GM10248 (cell line): ENCODE data around the gene BZW1.

ENCODE experiments used
- CTCF ChIA-PET: fragments of 300-600 bp; sonication (Branson Sonifier 250); formaldehyde crosslinking; extraction: SDS; loops from one replicate; lab custom pipeline; 2021; ENCODE audit warnings: antibody characterized with exemption; lab: Yijun Ruan, JAX
- POLR2A ChIA-PET: fragments of 350-650 bp; sonication (Branson Sonifier 250); formaldehyde crosslinking; extraction: SDS; loops from one replicate; lab custom pipeline; 2020; ENCODE audit warnings: antibody characterized with exemption; lab: Yijun Ruan, JAX
- DNase-seq: peaks from one replicate; pipeline ENCODE4 v3.0.0; 2012; ENCODE audit errors: extremely low spot score
- CTCF ChIP-seq: IDR thresholded peaks from 2 replicates; pipeline ENCODE4 v1.5.1; 2012; ENCODE audit warnings: mild to moderate bottlenecking, low read depth; ENCODE audit errors: extremely low read depth, missing control alignments, control extremely low read depth

Gene BZW1

GRCh38 chr2:200767111-200767885 lies 44.4 kb upstream of the BZW1 start:
- DNase-seq: no peak
- CTCF ChIA-PET: interaction anchor here (1.4 kb wide), 1 partner anchor 30 kb away, joined by 5 read pairs; no protein-coding TSS in a partner anchor
- no peak for TF ChIP-seq CTCF
- POLR2A ChIA-PET: no interaction called here

- CTCF ChIA-PET: interaction anchor here (0.9 kb wide), 1 partner anchor 21 kb away, joined by 3 read pairs; no protein-coding TSS in a partner anchor
- DNase-seq: no peak
- POLR2A ChIA-PET: no interaction called here
- no peak for TF ChIP-seq CTCF
Observed at GRCh38 chr2:200770847-200771246, 40.9 kb upstream of the BZW1 start.

- TF ChIP-seq CTCF: no peak
- CTCF ChIA-PET: no interaction called here
Observed at GRCh38 chr2:200772620-200773019, 39.1 kb upstream of the BZW1 start.

GRCh38 chr2:200773083-200773482 lies 38.6 kb upstream of the BZW1 start:
- POLR2A ChIA-PET: no interaction called here
- DNase-seq: no peak
- TF ChIP-seq CTCF: no peak
- CTCF ChIA-PET: no interaction called here

More at GRCh38 chr2:200772620-200773019, 39.1 kb upstream of the BZW1 start:
- no peak for DNase-seq
- POLR2A ChIA-PET: no interaction called here

GRCh38 chr2:200774920-200775319 lies 36.8 kb upstream of the BZW1 start:
- ChIA-PET CTCF (no interaction called here), POLR2A (no interaction called here)
- no peak for DNase-seq
- no peak for TF ChIP-seq CTCF

- CTCF ChIA-PET: no interaction called here
- POLR2A ChIA-PET: no interaction called here
- DNase-seq: no peak
- TF ChIP-seq CTCF: no peak
Observed at GRCh38 chr2:200777275-200777674, 34.4 kb upstream of the BZW1 start.
